Lower leg skin (tissue), 3 donors: ENCODE data around the gene DRC7.

Experiments used
- CTCF ChIP-seq, 3 donors: fragments of 450-650 bp; IDR thresholded peaks; one replicate each; pipeline ENCODE4 v1.5.1; 2016; ENCODE audit warnings: antibody characterized with exemption in 3 of 3, mild to moderate bottlenecking in 3 of 3, moderate library complexity in 2 of 3
- POLR2A ChIP-seq, 2 donors: fragments of 450-650 bp; IDR thresholded peaks; one replicate each; pipeline ENCODE4 v1.6.1; 2016 to 2017; ENCODE audit warnings: antibody characterized with exemption in 2 of 2, mild to moderate bottlenecking in 1 of 2, moderate library complexity in 1 of 2

- no peak for TF ChIP-seq CTCF (IDR thresholded peaks at IDR 0.05)
- no peak for TF ChIP-seq POLR2A (IDR thresholded peaks at IDR 0.05)
These were observed 15.6 kb upstream of the DRC7 start for GRCh38 chr16:57679016-57679415.
